ENCODE data around the gene TRIM13. TPM values are rescaled to one million over a fixed set of nuclear protein-coding genes. Genes with fewer than 3 reads are reported as not detected.

Gene TRIM13
- total and polyA plus RNA-seq, 2 of the 13 experiments (the other 11 are each of a cell fraction or from before 2014, with no cell fraction given) = 22.0 to 24.4 TPM

- Histone ChIP-seq H3K9me3 (ENCODE audit: low read length) (no peaks in the 10 kb centered on the region), H3K4me2 (ENCODE audit: low read depth, low read length) (peak overlapping the region; percentile 65), H3K79me2 (ENCODE audit: insufficient read depth, low read length) (no peaks in the 10 kb centered on the region), H3K27ac (ENCODE audit: extremely low read length, insufficient read depth, low read length) (no peak overlapping the region), H3K4me3 (replicated peaks in 1 of 3; ENCODE audit: insufficient read depth in 1 of 3, low read depth in 2 of 3, low read length in 3 of 3) (peak overlapping the region in 2 of 3 experiments; percentile 2 to 27; a peak in 3 of 6 replicates), H3K4me1 (ENCODE audit: insufficient read depth, low read length) (peaks cover 18% of the 10 kb centered on the region), H4K20me1 (ENCODE audit: insufficient read depth, low read length) (no peaks in the 10 kb centered on the region), H3K36me3 (replicated peaks in 1 of 2; ENCODE audit: control insufficient read depth in 1 of 2, insufficient read depth in 2 of 2, low read length in 2 of 2) (no peaks in the 10 kb centered on the region), H3K9ac (ENCODE audit: insufficient read depth, low read depth, low read length) (no peak overlapping the region), H2AFZ (ENCODE audit: low read length) (no peak overlapping the region), H3K27me3 (ENCODE audit: control insufficient read depth in 1 of 2, insufficient read depth in 2 of 2, low read length in 2 of 2) (no peaks in the 10 kb centered on the region)
- ATAC-seq = peak; percentile 70
- CTCF ChIA-PET (ENCODE audit: low intra/inter-chr PET ratio, low total read pairs) = no interaction called here
- no TSS peak for BruUV-seq (replicated peaks)
- FAIRE-seq = no peak
- 29% methylated on average over 4 of the region's 4 CpGs for WGBS (ENCODE audit: low lambda C conversion rate)
- in situ Hi-C loops (cut with HindIII; ENCODE audit: extremely low pct_ligation_motif_present, low pct_unique_long_range_greater_than_20kb) = loop anchor here (10.0 kb wide), 2 partner anchors 832 to 942 kb away; no protein-coding TSS in a partner anchor
- DNase-seq (ENCODE audit: low spot score) = peak; percentile 24
- intact Hi-C loops (cut with micrococcal nuclease; ENCODE audit: unreplicated experiment) = loop anchor here (2.0 kb wide), 1 partner anchor 104 kb away; no protein-coding TSS in a partner anchor
- POLR2A ChIA-PET = interaction anchor here (1.1 to 1.4 kb wide), 2 partner anchors 24 to 36 kb away, joined by 4 to 5 read pairs; partner anchors contain the start of genes SPRYD7 and TRIM13
- TF ChIP-seq CENPT (CRISPR knock-in tag; IDR thresholded peaks at IDR 0.05; ENCODE audit: low read depth) (no peak), ISX (CRISPR knock-in tag; conservative IDR thresholded peaks at IDR 0.05) (no peak), HNRNPH1 (optimal IDR thresholded peaks at IDR 0.05; ENCODE audit: low read depth, low read length) (no peak), PTBP1 (IDR thresholded peaks at IDR 0.05; ENCODE audit: low read depth, low read length, poor library complexity, severe bottlenecking) (no peak), JARID2 (CRISPR knock-in tag; IDR thresholded peaks at IDR 0.05; ENCODE audit: insufficient replicate concordance) (no peak), ZNF639 (CRISPR knock-in tag; conservative IDR thresholded peaks at IDR 0.05) (no peak), IRF2 (CRISPR knock-in tag; IDR thresholded peaks at IDR 0.05) (0 out of 2 replicates have a peak, but pooled peaks have one; percentile 40), KAT8 (CRISPR knock-in tag; IDR thresholded peaks at IDR 0.05) (no peak), BCL6 (CRISPR knock-in tag; IDR thresholded peaks at IDR 0.05) (0 out of 2 replicates have a peak, but pooled peaks have one; percentile 17), PHF8 (CRISPR knock-in tag; IDR thresholded peaks at IDR 0.05) (no peak), FOXJ3 (CRISPR knock-in tag; IDR thresholded peaks at IDR 0.05; ENCODE audit: borderline replicate concordance) (no peak)
- TF ChIP-seq, protein P1, sequence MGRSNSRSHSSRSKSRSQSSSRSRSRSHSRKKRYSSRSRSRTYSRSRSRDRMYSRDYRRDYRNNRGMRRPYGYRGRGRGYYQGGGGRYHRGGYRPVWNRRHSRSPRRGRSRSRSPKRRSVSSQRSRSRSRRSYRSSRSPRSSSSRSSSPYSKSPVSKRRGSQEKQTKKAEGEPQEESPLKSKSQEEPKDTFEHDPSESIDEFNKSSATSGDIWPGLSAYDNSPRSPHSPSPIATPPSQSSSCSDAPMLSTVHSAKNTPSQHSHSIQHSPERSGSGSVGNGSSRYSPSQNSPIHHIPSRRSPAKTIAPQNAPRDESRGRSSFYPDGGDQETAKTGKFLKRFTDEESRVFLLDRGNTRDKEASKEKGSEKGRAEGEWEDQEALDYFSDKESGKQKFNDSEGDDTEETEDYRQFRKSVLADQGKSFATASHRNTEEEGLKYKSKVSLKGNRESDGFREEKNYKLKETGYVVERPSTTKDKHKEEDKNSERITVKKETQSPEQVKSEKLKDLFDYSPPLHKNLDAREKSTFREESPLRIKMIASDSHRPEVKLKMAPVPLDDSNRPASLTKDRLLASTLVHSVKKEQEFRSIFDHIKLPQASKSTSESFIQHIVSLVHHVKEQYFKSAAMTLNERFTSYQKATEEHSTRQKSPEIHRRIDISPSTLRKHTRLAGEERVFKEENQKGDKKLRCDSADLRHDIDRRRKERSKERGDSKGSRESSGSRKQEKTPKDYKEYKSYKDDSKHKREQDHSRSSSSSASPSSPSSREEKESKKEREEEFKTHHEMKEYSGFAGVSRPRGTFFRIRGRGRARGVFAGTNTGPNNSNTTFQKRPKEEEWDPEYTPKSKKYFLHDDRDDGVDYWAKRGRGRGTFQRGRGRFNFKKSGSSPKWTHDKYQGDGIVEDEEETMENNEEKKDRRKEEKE (IDR thresholded peaks at IDR 0.05) = no peak
- TF ChIP-seq, protein P2, sequence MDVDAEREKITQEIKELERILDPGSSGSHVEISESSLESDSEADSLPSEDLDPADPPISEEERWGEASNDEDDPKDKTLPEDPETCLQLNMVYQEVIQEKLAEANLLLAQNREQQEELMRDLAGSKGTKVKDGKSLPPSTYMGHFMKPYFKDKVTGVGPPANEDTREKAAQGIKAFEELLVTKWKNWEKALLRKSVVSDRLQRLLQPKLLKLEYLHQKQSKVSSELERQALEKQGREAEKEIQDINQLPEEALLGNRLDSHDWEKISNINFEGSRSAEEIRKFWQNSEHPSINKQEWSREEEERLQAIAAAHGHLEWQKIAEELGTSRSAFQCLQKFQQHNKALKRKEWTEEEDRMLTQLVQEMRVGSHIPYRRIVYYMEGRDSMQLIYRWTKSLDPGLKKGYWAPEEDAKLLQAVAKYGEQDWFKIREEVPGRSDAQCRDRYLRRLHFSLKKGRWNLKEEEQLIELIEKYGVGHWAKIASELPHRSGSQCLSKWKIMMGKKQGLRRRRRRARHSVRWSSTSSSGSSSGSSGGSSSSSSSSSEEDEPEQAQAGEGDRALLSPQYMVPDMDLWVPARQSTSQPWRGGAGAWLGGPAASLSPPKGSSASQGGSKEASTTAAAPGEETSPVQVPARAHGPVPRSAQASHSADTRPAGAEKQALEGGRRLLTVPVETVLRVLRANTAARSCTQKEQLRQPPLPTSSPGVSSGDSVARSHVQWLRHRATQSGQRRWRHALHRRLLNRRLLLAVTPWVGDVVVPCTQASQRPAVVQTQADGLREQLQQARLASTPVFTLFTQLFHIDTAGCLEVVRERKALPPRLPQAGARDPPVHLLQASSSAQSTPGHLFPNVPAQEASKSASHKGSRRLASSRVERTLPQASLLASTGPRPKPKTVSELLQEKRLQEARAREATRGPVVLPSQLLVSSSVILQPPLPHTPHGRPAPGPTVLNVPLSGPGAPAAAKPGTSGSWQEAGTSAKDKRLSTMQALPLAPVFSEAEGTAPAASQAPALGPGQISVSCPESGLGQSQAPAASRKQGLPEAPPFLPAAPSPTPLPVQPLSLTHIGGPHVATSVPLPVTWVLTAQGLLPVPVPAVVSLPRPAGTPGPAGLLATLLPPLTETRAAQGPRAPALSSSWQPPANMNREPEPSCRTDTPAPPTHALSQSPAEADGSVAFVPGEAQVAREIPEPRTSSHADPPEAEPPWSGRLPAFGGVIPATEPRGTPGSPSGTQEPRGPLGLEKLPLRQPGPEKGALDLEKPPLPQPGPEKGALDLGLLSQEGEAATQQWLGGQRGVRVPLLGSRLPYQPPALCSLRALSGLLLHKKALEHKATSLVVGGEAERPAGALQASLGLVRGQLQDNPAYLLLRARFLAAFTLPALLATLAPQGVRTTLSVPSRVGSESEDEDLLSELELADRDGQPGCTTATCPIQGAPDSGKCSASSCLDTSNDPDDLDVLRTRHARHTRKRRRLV (CRISPR knock-in tag; IDR thresholded peaks at IDR 0.05) = no peak
These were observed 24.1 kb upstream of the TRIM13 start for GRCh38 chr13:49972709-49973108.
